Left lung (tissue), 10 donors: ENCODE results near the gene SGMS2. TPM values are rescaled to one million over a fixed set of nuclear protein-coding genes. Genes with fewer than 3 reads are reported as not detected.
A peak's percentile ranks its signal among the peaks of the same experiment; 100 is the strongest.

Experiments used
- ATAC-seq: fragments of 200-7000 bp; cut with Tn5 transposase; one replicate; pipeline ENCODE4 v1.9.1; 2020; ENCODE audit warnings: moderate library complexity
- DNase-seq, 4 donors: peaks; one replicate each; pipeline ENCODE4 v3.0.0-alpha.2; 2013 to 2020
- H3K27ac ChIP-seq, 2 donors: fragments of 200-600 bp; sonication (generic) in 1 of 2; one replicate each; pipeline versions ENCODE4 v1.5.0 to v1.8.0; 2020 to 2021
- H3K27me3 ChIP-seq, 2 donors: fragments of 200-600 bp; sonication (generic) in 1 of 2; one replicate each; pipeline versions ENCODE4 v1.5.0 to v1.8.0; 2020 to 2021
- H3K36me3 ChIP-seq, 2 donors: fragments of 200-600 bp; sonication (generic) in 1 of 2; one replicate each; pipeline versions ENCODE4 v1.5.0 to v1.8.0; 2020 to 2021
- H3K4me1 ChIP-seq, 2 donors: fragments of 200-600 bp; one replicate each; pipeline ENCODE4 v1.8.0; 2021
- H3K4me3 ChIP-seq, 2 donors: fragments of 200-600 bp; sonication (generic) in 1 of 2; one replicate each; pipeline versions ENCODE4 v1.5.0 to v1.8.0; 2020 to 2021; ENCODE audit warnings: mild to moderate bottlenecking in 1 of 2
- H3K9me3 ChIP-seq, 2 donors: fragments of 200-600 bp; sonication (generic) in 1 of 2; one replicate each; pipeline versions ENCODE4 v1.5.0 to v1.8.0; 2020 to 2021
- intact Hi-C, 2 donors: fragments of 100-400 bp; cut with DNase I; formaldehyde crosslinking; loops; one replicate each; pipeline versions ENCODE4 v1.11.2 to v1.14.2; 2022
- polyA plus RNA-seq, 6 donors: library from polyadenylated mRNA; unstranded; fragments of 120-200 nt; gene quantifications; one replicate each; pipeline ENCODE4 v1.2.1, GENCODE V29; 2013; ENCODE audit not compliant: insufficient read length in 6 of 6
- total RNA-seq, 2 donors: library from RNA; stranded (reverse); fragmentation: NEBNext Ultra II Directional; extraction: Animal tissue kit (Norgen Biotek cat#: 25700); gene quantifications; one replicate each; pipeline ENCODE4 v1.2.1, GENCODE V29; 2021
- TF ChIP-seq, protein P1 (sequence below), 2 donors: fragments of 200-600 bp; sonication (generic) in 1 of 2; IDR thresholded peaks; one replicate each; pipeline versions ENCODE4 v1.5.0 to v1.8.0; 2021; ENCODE audit warnings: antibody characterized with exemption in 2 of 2
- donor health status: DM: no; HTN: yes; CAD: no.
- donor health status: DM: no; HTN: no; CAD: no.

The SGMS2 gene
- total and polyA plus RNA-seq, 8 donors: 11.7 to 106 (median 17.1) TPM

GRCh38 chr4:107930821-107931774, 106.4 kb downstream of the SGMS2 start, which contains the start of gene CYP2U1:
CYP2U1 (plus strand) TSS chr4:107931549; CDS start chr4:107931644, 95 bp downstream.
- intact Hi-C loops: no loop called here
- TF ChIP-seq, protein P1, sequence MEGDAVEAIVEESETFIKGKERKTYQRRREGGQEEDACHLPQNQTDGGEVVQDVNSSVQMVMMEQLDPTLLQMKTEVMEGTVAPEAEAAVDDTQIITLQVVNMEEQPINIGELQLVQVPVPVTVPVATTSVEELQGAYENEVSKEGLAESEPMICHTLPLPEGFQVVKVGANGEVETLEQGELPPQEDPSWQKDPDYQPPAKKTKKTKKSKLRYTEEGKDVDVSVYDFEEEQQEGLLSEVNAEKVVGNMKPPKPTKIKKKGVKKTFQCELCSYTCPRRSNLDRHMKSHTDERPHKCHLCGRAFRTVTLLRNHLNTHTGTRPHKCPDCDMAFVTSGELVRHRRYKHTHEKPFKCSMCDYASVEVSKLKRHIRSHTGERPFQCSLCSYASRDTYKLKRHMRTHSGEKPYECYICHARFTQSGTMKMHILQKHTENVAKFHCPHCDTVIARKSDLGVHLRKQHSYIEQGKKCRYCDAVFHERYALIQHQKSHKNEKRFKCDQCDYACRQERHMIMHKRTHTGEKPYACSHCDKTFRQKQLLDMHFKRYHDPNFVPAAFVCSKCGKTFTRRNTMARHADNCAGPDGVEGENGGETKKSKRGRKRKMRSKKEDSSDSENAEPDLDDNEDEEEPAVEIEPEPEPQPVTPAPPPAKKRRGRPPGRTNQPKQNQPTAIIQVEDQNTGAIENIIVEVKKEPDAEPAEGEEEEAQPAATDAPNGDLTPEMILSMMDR (IDR thresholded peaks at IDR 0.05): peak in 1 of 2 donors; percentile 22
- DNase-seq: peak; percentile 68 to 96 (median 87)
- Histone ChIP-seq H3K27me3 (peaks cover 0 to 16% of the 10 kb centered on the region in 2 donors), H3K9me3 (no peaks in the 10 kb centered on the region), H3K4me1 (peaks cover 0 to 11% of the 10 kb centered on the region in 2 donors), H3K36me3 (no peaks in the 10 kb centered on the region), H3K4me3 (peak within 1 kb of the TSS; percentile 64 to 83), H3K27ac (peak within 1 kb of the TSS; percentile 74 to 76)
- ATAC-seq: peak; percentile 99

GRCh38 chr4:107931775-107932321, 107.1 kb downstream of the SGMS2 start:
- Histone ChIP-seq H3K4me1 (peaks cover 0 to 11% of the 10 kb centered on the region in 2 donors), H3K36me3 (no peaks in the 10 kb centered on the region), H3K27me3 (peaks cover 0 to 16% of the 10 kb centered on the region in 2 donors), H3K4me3 (peak overlapping the region; percentile 64 to 83), H3K27ac (peak overlapping the region; percentile 74 to 76), H3K9me3 (no peaks in the 10 kb centered on the region)
- no peak for ATAC-seq
- intact Hi-C loops: no loop called here
- TF ChIP-seq, protein P1 (IDR thresholded peaks at IDR 0.05): peak in 1 of 2 donors; percentile 17
- DNase-seq: peak in 2 of 4 donors; percentile 43 to 80

DNA sequence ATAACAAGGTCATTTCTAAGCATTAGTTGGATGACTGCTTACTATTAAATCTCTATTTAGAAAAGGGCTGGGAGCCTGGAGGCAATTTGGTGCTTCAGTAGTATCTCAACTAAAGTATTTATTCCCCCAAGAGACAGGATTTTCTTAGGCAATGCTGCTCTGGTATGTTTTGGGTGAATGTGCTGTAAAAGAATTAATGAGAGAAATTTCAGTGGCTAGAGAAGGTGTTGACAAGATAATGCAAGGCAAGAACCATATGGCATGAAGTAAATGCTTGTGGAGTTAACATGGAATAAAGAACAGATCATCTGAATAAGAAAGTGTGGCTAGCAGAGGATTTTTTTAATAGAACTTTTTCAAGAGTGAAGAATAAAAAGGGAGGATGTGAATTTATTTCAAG, 110.5 kb downstream of the SGMS2 start:
- no peak overlapping the region for H3K27ac ChIP-seq

DNA sequence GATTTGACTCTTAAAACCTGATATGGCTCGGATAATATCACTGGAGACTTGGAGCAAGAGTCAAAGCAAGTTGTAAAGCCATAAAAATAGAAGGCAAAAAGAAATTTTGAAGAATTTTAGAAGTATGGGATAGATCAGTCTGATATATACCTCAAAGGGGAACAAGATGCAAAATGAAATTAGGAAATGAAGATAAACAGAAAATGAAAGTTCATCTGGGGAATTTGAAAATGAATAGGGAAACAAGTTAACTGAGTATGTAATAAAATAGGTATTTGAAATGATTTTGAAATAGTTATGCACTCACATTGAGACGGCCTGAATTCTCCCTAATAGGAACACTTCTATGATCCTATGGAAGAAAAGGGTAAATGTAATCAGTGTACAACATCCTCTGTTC, 112.3 kb downstream of the SGMS2 start:
- Histone ChIP-seq H3K27me3 (peaks cover 0 to 5% of the 10 kb centered on the region in 2 donors), H3K4me1 (peaks cover 0 to 5% of the 10 kb centered on the region in 2 donors), H3K4me3 (no peak overlapping the region), H3K27ac (no peak overlapping the region), H3K9me3 (no peaks in the 10 kb centered on the region), H3K36me3 (no peaks in the 10 kb centered on the region)
- DNase-seq (no peak), ATAC-seq (no peak)
- intact Hi-C loops: no loop called here
- TF ChIP-seq, protein P1 (IDR thresholded peaks at IDR 0.05): no peak

More for the DNA sequence above, 110.5 kb downstream of the SGMS2 start:
- intact Hi-C loops: no loop called here
- H3K9me3 ChIP-seq: no peaks in the 10 kb centered on the region
- TF ChIP-seq, protein P1 (IDR thresholded peaks at IDR 0.05): no peak
- peaks cover 0 to 16% of the 10 kb centered on the region in 2 donors for H3K27me3 ChIP-seq
- H3K4me3 ChIP-seq: no peak overlapping the region
- no peaks in the 10 kb centered on the region for H3K36me3 ChIP-seq
- H3K4me1 ChIP-seq: peaks cover 0 to 11% of the 10 kb centered on the region in 2 donors
- DNase-seq: no peak
- ATAC-seq: no peak

DNA sequence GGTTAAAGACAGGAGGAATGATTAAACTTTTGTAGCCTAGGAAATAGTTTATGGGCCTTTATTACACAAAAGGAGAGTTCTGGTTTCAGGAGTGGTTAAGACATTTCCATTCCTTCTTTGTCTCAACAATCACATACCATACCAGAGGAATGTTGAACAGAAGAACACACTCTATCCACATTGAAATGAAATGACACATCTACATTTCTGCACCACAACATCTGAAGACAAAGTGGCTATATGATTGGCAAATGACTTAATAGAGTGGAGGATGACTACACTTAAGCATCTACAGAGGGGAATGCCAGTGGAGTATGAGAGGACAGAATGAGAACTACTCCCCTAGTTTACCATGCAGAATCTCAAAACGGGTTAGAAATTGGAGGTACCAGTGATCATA, 114.6 kb downstream of the SGMS2 start:
- Histone ChIP-seq H3K27me3 (no peaks in the 10 kb centered on the region), H3K9me3 (no peaks in the 10 kb centered on the region), H3K27ac (no peak overlapping the region), H3K4me3 (no peak overlapping the region), H3K4me1 (no peaks in the 10 kb centered on the region), H3K36me3 (no peaks in the 10 kb centered on the region)
- ATAC-seq: no peak
- DNase-seq: no peak
- TF ChIP-seq, protein P1 (IDR thresholded peaks at IDR 0.05): no peak
- intact Hi-C loops: no loop called here
